MM.1S (cell line): Measurements from ENCODE around the gene TKFC.

Experiments used
- EZH2 ChIP-seq: fragments of 300-600 bp; sonication (generic); optimal IDR thresholded peaks from 2 replicates; pipeline ENCODE3; 2017; ENCODE audit warnings: low read depth, mild to moderate bottlenecking, antibody characterized with exemption, low read length, mixed read lengths
- TF ChIP-seq, protein P1 (sequence below): fragments of 300-600 bp; sonication (generic); IDR thresholded peaks from 2 replicates; pipeline ENCODE4 v1.5.1; 2016; ENCODE audit warnings: antibody characterized with exemption, low read length, mixed read lengths

- TF ChIP-seq, protein P1, sequence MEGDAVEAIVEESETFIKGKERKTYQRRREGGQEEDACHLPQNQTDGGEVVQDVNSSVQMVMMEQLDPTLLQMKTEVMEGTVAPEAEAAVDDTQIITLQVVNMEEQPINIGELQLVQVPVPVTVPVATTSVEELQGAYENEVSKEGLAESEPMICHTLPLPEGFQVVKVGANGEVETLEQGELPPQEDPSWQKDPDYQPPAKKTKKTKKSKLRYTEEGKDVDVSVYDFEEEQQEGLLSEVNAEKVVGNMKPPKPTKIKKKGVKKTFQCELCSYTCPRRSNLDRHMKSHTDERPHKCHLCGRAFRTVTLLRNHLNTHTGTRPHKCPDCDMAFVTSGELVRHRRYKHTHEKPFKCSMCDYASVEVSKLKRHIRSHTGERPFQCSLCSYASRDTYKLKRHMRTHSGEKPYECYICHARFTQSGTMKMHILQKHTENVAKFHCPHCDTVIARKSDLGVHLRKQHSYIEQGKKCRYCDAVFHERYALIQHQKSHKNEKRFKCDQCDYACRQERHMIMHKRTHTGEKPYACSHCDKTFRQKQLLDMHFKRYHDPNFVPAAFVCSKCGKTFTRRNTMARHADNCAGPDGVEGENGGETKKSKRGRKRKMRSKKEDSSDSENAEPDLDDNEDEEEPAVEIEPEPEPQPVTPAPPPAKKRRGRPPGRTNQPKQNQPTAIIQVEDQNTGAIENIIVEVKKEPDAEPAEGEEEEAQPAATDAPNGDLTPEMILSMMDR: no peak
- no peak for TF ChIP-seq EZH2
Observed at GRCh38 chr11:61283613-61284012, 49.4 kb upstream of the TKFC start.
